GM19324 (cell line): ENCODE data around the gene USF2.

Source experiments
- ATAC-seq: cut with Tn5 transposase; IDR thresholded peaks from one replicate; pipeline ENCODE4 v1.9.1; 2021; ENCODE audit warnings: mild to moderate bottlenecking, moderate library complexity; ENCODE audit not compliant: unreplicated experiment, low FRiP score

Gene USF2

DNA sequence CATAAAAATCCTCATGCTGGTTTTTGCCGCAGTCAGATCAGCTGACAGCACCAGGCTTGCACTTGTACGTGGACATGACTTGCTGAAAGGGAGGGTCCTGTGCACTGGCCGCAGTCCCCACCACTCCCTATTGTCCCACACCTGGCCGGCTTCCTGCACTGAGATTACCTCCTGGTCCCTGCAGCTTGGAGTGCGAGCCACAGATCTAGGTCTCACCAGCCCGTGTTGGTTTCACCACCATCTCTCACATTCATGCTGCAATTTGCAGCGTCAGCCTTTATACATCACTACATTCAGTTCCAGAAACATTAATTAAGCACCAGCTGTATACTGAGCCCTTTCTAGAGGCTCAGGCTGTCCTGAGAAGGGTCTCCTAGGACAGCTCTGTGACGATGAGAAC, 45.3 kb downstream of the USF2 start:
- ATAC-seq, result no peak

DNA sequence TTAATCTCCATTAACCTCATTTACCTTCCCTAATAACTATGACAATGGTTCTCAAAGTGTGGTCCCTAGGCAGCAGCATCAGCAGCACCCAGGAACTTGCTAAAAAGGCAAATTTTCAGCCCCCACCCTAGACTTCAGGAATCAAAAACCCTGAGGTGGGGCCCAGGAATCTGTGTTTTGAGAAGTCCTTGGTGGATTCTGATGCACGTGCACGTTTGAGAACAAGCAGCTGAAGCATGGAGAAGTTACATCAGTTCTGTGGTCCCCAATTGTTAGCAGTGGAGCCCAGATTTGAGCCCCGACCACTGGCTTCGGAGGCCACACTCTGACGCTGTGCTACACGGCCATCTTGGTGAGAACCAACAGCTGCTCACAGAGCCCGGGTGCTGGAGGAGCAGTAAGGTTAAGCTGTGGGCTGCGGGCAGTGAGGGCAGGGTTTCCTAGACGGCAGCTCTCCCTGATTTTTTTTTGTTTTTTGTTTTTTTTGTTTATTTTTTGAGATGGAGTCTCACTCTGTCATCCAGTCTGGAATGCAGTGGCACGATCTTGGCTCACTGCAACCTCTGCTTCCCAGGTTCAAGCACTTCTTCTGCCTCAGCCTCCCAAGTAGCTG, 46.2 kb downstream of the USF2 start:
- ATAC-seq, result no peak

DNA sequence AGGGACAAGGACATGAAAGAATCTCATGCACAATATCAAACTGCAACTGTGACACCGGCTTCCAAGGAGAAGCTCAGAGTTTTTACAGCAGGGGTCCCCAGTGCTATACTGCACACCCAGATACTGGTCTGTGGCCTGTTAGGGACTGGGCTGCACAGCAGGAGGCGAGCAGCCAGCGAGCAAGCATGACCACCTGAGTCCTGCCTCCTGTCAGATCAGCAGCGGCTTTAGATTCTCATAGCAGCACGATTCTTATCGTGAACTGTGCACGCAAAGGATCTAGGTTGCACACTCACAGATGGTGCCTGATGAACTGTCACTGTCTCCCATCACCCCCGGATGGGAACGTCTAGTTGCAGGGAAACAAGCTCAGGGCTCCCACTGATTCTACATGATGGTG, 47.1 kb downstream of the USF2 start:
- no peak for ATAC-seq

DNA sequence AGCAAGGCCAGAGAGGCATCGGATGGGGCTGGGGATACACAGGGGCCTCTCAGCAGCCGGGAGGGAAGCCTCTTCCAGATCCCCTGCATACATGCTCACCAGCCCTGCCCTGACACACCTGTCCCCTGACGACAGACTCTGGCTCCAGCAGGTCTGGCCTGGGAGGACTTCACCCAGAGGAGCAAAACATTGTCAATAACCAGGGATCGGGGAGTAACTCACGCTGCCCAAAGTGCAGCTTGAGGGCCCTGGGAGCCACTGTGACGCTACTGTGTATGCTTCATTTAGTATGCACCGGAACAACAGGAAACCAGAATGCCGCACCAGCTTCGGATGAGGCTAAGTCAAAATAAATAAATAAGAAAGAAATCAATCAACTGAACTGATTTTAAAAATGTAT, 47.8 kb downstream of the USF2 start:
- no peak for ATAC-seq

DNA sequence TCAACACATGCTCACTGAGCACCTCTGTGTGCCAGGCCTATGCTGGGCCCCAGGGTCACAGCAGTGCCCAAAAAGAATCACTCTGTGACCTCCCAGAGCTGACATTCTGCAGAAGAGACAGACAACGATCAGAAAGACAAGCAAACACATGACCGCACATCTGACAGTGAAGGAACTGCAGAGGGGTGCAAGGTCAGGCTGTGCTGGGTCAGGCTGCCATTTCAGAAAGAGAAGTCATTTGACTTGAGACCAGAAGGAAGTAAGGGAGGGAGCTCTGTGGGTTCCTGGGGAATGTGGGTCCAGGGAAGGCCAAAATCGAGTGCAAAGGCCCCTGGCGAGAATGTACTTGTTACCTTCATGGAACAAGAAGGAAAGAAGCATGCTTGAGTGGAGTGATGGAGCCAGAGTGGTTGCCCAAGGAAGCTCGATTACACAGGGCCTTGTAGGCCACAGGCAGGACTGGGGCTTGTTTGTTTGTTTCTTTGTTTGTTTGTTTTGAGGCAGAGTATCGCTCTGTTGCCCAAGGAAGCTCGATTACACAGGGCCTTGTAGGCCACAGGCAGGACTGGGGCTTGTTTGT, 48.8 kb downstream of the USF2 start:
- ATAC-seq, result no peak

DNA sequence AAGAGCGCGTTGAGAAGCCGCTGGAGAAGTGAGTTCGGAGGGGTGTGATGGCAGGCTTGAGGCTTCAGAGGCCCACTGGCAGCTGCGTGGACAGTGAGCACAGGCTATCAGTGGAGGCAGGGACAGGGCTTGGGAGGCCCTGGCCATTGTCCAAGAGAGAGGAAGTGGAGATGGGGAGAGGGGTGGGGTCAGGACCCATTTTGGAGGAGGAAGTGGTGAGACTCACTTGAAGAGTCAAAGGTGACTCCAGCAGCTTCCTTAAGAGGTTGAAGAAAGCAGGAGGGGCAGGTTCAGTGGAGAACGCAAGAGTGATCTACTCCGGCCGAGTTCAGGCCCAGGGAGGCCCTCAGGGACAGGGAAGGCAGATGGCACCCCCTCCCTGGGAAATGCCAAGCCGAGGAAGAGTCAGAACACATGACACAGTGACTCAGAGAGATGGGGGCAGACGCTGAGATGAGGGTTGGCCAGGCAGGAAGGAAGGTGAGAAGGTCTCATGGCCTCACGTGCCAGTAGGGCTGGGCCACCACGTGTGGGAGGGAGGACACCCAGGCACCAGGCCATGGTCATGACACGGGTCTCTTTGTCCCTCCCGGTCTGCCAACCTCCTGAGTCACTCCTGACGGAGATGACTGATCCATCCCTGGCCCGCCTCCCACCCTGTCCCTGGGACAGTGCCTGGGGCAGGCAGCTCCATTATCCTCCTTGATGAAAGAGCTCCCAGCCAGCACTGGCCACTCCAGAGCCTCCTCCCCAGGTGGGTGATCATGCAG, 50.1 kb downstream of the USF2 start:
- ATAC-seq, result no peak

DNA sequence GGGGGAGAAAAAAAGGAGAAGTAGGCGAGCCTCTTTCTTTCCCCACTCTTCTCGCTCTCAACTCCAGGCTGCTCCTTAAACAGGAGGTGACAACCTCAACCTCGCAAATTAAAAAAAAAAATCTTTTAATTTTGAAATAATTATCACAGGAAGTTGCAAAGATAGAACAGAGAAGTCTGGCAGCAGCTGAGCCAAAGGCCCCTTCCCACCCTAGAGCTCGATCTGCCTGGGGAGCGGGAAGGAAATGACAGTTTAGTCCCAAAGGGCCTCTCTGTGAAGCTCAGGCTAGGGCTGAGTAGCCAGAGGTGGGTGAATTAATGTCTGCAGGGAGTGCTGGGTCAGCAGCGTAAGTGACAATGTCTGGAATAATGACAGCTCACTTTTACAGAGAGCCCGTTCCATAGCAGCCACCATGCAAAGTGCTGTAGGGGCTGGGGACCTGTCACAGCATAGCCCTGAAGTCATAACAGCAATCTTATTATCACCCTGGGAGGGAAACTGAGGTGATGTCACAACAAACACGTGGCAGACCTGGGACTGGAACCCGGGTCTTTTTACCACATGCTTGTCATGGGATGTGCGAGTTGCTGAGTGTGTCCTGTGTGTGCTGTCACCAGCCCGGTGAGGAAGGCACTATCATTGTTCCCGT, 51.4 kb downstream of the USF2 start:
- no peak for ATAC-seq

DNA sequence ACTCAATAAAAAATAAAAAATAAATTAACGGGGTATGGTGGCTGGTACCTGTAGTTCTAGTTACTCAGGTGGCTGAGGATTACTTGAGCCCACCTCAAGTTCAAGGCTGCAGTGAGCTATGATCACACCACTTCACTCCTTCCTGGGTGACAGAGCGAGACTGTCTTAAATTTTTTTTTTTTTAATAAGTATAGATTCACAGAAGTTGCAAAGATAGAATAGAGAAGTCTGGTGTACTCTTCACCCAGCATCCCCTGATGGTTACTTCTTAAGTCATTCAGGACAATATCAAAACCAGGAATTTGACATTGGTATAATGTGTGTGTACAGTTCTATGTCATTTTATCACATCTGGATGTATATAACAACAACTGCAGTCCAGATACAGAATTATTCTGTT, 52.5 kb downstream of the USF2 start:
- ATAC-seq, result no peak

DNA sequence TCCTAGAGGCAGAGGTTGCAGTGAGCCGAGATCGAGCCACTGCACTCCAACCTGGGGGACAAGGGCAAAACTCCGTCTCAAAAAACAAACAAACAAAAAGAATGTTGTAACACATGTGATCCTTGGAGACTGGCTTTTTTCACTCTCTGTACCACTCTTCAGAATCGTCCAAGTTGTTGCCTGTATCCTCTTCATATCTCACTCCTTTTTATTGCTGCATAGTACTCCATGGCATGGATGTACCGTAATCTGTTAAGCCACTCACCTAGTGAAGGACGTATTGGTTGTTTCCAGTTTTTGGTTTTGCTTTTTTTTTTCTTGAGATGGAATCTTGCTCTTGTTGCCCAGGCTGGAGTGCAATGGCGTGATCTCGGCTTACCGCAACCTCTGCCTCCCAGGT, 53.3 kb downstream of the USF2 start:
- ATAC-seq, result no peak

DNA sequence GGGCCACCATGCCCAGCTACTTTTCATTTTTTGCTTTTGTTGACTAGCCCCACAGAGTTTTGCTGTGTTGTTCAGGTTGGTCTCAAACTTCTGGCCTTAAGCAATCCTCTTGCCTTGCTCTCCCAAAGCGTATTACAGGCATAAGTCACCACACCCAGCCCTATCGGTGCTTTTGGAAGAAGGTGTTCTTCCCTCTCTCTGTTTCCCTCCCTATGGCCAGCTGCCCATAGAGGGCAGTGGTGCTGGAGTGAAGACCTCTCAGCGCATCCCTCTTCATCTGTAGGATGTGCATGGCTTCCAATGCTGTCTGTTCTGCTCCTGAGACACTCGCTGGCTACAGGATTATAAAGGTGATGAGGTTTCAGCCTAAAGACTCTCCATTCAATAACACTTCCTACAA, 58.9 kb downstream of the USF2 start:
- no peak for ATAC-seq

DNA sequence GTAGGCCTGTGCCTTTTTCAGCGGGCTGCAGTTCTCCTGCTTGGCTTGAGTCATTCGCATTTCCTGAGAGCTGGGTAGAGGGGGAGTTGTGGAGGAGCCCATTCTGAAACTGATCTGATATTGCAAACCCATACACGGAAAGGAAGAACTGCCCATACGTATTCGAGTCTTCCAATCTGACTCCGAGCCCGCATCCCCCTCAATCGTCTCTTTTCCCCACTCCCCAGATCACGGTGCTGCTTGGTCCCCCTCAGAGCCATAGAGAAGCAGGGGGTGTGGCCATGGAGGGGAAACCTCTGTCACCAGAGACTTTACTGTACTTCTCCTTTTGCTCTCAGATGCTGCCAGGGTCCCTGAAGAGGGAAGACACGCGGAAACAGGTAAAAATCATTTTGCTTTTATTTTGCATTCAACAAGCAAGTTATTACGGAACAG, 60.1 kb downstream of the USF2 start, which contains the start of gene CD22:
TSS of gene CD22 (plus strand) at position 337 of the 435 bp plus-strand sequence. CDS start 2,854 bp downstream, outside the sequence.
- ATAC-seq, result no peak

DNA sequence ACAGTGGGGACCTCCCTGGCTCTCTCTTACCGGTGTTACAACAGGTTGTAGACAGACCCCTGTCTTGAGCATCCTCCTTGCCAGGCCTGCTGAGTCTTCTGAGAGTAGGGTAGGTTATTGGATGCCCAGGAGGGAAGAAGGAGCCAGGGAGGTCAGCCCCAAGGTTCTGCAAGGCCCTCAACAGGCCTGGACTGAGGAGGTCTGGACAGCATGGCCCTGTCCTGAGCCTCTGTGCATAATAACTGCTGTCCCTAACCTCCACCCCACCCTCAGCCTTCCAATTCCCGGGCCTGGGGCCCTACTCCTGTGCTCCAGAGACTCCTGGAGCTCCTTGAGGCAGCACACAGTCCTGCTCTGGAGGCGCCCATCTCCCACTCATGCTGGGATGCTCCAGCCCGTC, 60.6 kb downstream of the USF2 start:
- no peak for ATAC-seq
